HG02973 (cell line): ENCODE data around the gene ZFPM1.

Experiments
- ATAC-seq: cut with Tn5 transposase; IDR thresholded peaks from one replicate; pipeline ENCODE4 v1.9.1; 2021; ENCODE audit warnings: moderate library complexity; ENCODE audit not compliant: unreplicated experiment

The ZFPM1 gene

DNA sequence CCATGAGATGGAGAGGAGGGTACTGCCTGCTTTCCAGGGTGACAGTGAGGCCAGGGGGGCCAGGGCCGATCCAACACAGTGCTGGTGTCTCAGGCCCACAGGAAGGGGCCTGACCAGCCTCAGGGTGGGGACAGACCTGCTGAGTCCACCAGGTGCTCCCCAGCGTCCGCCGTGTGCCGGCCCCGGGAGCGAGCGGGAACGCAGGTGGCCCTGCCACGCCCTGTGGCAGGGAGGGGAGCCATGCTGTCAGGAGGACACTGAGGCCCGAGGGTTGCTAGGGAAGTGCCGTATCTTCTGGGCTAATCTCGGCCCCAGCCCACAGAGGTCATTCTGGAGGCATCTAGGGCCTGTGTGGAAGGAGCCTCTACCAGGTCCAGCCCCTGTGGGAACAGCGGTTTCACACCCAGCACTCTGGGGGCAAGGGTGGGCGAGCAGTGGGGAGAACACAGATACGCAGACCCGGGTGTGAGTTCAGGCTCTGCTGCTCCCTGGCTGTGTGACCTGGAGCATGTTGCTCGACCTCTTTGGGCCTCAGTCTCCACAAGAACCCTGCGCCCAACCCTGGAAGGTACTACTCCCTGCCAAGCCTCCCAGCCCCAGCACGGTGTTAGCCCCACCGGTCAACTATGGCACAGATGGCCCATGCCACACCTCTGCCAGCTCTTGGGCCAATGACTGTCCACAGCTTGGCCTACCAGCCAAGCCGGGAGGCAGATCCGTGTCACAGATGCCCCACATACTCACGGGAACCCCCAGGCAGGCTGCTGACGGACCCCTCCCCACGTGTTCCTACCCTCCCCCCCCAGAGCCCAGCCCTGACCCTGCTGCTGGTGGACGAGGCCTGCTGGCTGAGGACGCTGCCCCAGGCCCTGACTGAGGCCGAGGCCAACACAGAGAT lies 73.2 kb downstream of the ZFPM1 start:
- no peak for ATAC-seq

DNA sequence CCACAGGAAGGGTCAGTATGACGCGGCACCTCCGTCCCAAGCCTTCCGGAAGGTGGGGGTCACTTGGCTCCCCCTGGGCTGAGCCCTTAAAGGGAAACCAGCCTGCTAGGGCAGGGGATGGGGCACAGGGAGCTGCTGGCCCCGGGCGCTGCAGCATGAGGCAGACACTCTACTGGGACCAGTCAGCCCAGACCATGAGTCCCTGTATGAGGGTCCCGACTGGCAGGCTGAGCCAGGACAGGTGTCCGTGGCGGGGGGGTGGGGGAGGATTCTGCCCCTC lies 73.8 kb downstream of the ZFPM1 start:
- no peak for ATAC-seq

DNA sequence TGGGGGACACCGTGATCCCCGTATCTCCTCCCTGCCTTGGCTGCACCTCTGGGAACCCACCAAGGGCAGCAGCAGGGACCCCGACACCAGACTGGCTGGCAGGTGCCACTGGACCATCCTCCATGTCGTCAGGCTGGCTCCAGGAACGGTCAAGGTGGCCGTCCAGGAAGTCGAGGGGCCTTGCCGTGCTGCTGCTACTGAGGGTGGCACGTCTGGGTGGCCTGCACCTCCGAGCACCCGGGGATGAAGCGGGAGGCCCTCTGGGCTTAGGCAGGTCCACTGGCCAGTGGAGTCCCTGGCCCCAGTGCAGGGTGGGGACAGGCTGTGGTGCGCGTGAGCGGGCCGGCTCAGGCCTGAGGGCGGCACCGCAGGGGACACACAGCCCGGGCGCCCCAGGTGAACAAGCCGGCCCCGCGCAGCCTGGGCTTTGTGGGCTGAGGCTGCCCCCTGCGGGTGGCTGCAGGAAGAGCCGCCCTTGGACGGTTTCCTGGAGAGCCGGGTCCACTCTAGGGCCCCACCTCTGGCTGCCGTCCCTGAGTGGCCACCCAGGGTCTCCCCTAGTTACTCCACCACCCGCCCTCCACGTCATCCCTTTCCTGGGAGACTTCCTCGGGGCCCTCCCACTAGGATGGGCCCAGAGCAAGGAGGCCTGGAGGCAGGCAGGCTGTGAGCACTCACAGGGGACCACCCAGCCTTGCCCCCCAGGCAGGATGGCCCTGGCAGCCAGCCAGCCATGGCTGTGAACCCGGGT lies 74.3 kb downstream of the ZFPM1 start:
- ATAC-seq: no peak

DNA sequence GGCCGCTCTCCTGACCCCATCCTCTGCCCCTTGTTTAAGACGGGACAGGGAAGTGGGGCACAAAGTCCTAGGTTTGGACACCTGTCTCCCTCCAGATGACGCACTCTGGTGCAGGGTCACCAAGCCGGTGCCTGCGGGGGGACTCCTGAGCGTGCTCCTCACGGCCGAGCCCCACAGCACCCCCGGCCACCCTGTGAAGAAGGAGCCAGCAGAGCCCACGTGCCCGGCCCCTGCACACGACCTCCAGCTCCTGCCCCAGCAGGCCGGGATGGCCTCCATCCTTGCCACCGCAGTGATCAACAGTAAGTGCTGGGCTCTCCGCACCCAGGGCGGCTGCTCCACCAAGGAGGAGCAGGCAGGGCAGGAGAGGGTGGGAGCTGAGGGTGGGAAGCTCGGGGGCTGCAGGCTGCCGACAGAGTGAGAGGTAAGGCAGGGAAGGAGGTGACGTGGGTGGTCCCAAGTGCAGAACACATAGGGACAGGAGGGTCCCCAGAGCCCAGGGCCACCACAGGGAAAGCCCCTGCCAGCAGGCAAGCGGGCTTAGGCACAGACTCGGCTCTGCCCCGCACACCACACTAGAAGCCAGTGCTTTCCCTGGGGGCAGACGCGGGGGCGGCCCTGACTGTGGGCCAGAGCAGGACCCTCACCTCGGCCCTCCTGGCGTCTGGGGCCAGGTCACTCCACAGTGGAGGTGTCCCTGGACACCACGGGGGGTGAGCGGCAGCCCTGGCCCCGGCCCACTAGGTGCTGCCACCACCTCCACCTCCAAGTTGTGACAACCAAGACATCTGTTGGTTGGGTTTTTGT lies 75.1 kb downstream of the ZFPM1 start:
- ATAC-seq: no peak

DNA sequence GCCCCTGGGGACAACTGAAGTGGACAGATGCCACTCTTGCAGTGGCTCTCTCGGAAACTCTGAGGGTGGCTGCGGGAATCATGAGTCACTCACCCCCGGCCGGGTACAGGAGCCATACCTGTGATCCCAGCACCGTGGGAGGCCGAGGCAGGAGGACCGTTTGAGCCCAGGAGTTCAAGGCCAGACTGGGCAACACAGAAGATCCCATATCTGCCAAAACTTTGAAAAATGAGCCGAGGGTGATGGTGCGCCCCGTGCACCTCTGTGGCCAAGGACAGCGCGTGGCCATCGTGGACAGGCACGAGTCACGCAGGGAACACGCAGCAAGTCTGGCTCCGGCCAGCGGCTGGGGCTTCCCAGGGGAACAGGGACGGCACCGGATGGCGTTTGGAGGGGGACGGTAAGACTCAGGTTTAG lies 75.8 kb downstream of the ZFPM1 start:
- no peak for ATAC-seq

DNA sequence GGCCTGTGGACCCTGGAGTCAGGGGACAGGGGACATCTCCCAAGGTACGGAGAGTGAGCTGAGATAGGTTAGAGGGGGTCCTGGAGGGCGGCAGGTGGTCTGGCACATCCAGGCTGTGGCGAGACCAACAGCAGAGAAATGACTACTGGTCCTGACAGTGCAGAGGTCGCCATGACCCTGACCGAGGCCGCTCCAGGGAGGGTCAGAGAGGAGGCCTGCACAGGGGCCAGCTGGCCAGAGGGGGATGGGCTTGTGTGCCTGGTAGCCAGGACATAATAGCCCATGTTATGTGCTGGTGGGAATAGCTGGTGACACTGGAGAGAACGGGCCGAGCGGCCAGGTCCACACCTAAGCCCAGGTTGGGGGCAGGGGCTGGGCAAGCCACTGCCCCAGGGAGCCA lies 76.5 kb downstream of the ZFPM1 start:
- no peak for ATAC-seq

DNA sequence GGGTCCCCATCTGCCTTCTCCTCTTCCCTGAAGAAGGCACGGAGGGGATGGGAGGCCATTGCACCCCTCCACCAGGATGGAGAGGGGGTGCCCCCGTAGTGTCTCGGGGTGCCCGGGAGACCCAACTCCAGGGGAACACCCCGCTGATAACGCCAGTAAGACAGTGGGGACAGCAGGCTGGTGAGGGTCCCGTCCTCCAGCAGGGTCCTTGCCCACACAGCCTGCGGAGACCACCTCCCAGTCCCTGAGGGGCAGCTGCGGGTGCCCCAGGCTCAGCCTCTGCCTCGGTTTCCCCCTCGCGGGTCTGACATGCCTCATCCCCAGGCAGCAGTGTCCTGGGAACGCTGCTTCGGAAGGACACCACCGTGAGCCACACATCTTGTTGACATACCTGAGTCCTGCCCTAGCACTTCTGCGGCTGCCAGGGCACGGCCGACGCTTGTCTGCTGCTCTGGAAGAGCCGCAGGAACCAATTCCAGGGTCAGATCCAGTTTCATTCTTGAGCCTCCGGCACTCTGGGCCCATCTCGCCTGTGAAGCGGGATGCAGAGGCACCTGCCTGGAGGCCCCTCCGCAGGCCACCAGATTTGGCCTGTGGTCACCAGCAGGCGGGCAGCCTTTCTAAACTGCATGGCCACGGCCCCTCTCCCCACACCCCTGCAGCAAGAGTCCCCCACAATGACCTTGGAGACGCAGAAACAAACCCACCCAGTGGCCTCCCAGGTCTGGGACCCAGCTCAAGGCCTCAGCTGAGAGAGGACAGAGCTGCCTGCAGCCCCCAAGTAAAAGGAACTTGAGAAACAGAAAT lies 77.2 kb downstream of the ZFPM1 start:
- no peak for ATAC-seq

DNA sequence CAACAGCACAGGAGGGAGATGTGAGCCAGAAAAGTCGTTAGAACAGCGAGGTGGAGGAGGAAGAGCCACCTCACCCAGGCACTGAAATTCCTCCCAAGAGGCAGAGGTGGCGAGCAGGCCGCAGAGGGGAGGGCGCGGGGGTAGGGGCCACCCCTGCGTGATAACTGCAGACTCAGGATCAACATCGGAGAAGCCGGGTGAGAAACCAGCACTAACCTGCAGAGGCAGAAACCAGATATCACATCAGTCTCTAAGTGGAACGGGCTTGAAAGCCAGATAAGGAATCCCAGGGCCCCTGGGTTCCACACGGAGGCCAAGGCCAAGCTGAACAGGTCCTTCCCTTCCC lies 77.8 kb downstream of the ZFPM1 start:
- no peak for ATAC-seq

DNA sequence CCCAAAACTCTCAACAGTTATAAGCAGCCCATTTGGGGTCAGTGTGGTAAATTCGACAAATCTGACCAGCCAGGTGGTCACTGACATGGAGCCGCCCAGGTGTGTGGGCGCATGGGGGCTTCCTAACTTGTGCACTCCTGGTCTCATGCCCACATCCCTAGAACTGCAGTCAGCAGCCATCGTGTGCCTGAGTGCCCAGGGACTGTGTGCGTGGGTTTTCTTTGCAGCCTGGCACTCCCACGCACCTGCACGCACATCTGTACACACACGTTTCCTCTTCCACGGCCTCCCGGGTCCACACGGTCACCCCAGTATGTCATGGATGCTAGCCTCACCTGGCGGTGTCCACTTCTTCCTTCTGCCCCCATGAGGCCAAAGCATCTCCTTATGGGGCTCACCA lies 78.3 kb downstream of the ZFPM1 start:
- no peak for ATAC-seq

DNA sequence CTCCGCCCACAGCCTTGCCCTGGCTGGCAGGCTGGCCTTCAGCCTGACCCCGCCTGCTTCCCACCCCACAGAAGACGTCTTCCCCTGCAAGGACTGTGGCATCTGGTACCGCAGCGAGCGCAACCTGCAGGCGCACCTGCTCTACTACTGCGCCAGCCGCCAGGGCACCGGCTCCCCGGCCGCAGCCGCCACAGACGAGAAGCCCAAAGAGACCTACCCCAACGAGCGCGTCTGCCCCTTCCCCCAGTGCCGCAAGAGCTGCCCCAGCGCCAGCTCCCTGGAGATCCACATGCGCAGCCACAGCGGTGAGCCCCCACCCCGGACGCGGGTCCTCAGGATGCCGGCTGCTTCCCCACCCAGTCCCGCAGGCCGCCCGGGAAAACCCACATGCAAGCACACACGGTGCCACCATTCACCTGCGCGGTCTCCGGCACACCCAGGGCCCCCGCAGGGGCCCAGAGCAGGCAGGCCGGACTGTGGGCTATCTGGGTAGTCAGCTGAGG lies 78.9 kb downstream of the ZFPM1 start:
- ATAC-seq: no peak

DNA sequence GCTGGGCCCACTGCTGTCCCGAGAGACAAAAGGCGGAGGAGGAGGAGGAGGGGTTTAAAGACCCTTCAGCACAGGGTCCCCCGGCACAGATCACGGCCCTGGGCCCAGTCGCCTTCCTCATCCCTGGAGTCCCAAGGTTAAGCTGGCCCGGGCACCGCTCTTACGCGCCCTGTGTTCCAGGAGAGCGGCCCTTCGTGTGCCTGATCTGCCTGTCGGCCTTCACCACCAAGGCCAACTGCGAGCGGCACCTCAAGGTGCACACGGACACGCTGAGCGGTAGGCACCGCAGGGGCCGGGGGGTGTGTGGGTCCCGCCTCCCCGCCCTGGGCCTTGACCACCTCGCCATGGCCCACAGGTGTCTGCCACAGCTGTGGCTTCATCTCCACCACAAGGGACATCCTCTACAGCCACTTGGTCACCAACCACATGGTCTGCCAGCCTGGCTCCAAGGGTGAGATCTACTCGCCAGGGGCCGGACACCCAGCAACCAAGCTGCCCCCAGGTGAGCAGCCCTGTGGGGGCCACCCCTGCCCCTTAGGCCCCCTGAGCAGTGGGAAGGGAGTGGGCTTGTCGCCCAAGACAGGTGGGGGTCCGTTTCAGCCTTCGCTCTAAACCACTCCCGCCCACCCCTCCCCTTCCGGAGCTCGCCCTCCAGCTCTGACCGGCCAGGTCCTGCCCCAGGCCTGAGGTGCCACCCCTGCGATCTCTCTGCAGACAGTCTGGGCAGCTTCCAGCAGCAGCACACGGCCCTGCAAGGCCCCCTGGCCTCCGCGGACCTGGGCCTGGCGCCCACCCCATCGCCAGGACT lies 79.6 kb downstream of the ZFPM1 start:
- no peak for ATAC-seq

DNA sequence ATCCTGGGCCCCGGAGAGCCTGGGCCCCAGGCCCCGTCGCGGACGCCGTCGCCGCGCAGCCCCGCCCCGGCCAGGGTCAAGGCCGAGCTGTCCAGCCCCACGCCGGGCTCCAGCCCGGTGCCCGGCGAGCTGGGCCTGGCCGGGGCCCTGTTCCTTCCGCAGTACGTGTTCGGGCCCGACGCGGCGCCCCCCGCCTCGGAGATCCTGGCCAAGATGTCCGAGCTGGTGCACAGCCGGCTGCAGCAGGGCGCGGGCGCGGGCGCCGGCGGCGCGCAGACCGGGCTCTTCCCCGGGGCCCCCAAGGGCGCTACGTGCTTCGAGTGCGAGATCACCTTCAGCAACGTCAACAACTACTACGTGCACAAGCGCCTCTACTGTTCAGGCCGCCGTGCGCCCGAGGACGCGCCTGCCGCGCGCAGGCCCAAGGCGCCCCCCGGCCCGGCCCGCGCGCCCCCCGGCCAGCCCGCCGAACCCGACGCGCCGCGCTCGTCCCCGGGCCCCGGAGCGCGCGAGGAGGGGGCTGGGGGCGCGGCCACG lies 80.4 kb downstream of the ZFPM1 start:
- no peak for ATAC-seq

DNA sequence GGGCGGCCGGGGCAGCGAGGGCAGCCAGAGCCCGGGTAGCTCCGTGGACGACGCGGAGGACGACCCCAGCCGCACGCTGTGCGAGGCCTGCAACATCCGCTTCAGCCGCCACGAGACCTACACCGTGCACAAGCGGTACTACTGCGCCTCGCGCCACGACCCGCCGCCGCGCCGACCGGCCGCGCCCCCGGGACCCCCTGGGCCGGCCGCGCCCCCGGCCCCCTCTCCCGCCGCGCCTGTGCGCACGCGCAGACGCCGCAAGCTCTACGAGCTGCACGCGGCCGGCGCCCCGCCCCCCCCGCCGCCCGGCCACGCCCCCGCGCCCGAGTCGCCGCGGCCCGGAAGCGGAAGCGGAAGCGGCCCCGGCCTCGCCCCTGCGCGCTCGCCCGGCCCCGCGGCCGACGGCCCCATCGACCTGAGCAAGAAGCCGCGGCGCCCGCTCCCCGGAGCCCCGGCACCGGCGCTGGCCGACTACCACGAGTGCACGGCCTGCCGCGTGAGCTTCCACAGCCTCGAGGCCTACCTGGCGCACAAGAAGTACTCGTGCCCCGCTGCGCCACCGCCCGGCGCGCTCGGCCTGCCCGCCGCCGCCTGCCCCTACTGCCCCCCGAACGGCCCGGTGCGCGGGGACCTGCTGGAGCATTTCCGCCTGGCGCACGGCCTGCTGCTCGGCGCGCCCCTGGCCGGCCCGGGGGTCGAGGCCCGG lies 81.0 kb downstream of the ZFPM1 start:
- no peak for ATAC-seq

DNA sequence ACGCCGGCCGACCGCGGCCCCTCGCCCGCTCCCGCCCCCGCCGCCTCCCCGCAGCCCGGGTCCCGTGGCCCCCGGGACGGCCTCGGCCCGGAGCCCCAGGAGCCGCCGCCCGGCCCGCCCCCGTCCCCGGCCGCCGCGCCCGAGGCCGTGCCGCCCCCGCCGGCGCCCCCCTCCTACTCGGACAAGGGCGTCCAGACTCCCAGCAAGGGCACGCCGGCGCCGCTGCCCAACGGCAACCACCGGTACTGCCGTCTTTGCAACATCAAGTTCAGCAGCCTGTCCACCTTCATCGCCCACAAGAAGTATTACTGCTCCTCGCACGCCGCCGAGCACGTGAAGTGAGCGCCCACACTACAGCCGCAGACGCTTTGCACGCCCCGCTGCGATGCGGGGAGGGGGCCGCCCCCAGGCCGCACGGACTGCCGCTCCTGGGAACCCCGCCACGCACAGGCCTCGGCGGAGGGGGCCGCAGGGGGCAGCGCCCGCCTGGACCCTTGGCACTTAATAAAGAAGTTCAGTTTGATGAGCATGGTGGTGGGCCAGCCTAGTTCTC lies 81.6 kb downstream of the ZFPM1 start:
- ATAC-seq: no peak

DNA sequence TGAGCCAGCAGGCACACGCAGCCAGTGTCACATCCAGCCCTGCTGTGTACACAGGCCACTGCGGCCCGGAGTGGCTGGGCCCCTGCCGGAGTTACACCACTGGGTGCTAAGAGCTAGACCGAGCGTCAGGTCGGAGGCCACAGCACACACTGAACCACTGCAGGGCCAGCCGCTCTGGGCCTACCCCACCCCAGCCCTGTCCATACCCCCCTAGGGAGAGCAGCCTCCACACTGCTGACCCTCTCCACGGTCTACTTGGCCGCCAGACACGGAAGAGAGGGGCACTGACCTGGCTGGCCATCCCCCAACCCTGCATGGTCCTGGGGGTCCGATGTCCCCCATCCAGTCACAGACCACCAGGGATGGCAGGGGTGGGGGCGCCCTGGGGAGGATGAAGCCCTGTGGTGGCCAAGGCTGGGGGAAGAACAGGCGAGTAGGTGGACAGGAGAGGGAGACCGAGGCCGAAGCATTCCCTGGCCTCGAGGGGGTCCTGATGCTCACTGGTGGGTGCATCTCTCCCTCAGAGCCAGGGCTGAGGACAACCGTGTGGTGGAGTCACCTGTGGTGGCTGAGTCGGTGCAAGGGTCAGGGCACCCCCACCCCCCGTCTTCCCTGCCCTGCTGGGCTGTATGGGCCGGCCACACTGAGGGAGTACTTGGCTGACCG lies 82.2 kb downstream of the ZFPM1 start:
- ATAC-seq: no peak

DNA sequence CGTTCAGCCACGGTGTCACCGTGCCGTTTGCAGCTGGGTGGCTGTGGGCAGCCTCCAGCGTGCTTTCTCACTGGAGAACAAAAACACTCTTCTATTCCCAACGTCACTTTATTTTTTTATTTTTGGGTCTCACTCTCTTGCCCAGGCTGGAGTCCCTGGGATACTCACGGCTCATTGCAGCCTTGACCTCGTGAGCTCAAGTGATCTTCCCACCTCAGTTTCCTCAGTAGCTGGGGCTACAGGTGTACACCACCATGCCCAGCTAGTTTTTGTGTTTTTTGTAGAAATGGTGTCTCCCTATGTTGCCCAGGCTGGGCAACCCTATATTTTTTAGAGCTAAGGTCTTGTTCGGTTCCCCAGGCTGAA lies 82.8 kb downstream of the ZFPM1 start:
- ATAC-seq: no peak

DNA sequence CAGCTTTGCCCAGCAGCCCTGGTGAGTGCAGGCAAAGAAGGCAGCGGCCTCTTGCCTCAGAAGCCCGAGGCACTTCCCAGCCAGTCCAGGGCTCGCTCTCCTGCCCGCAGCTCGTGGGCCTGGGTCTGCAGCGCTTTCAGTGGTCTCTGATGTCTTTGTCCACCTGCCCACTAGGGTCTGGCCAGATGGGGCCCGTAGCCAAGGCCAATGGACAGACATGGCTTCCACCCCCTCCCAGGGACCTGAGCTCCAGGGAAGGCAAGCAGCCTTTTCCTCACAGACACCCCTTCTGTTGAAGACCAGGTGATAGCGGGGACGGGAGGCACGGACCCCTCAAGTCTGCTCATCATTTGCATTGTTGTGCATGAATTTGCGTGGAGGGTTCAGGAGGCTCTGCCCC lies 83.4 kb downstream of the ZFPM1 start:
- ATAC-seq: no peak
